Umbilical cord (tissue), 2 donors: ENCODE results near the gene RAB4B. TPM values are rescaled to one million over a fixed set of nuclear protein-coding genes. Genes with fewer than 3 reads are reported as not detected.
A peak's percentile ranks its signal among the peaks of the same experiment; 100 is the strongest.
"Not testable (repeated sequence)": the region's sequence is repeated elsewhere in the genome, so short reads cannot be mapped to it uniquely, and the experiment has no call there.

Experiments
- DNase-seq: peaks from one replicate; pipeline ENCODE4 v3.0.0-alpha.2; 2015; ENCODE audit warnings: low spot score
- total RNA-seq: library from RNA; depleted of rRNA; stranded (reverse); fragments of >200 nt; gene quantifications from one replicate; pipeline ENCODE4 v1.2.3, GENCODE V29; 2014; ENCODE audit warnings: low replicate concordance; ENCODE audit not compliant: insufficient read depth

RAB4B gene
- total RNA-seq, 1 donor from 2014 or later = 3.1 TPM

- DNase-seq = no peak
Measured at GRCh38 chr19:40780582-40780981, 2.5 kb downstream of the RAB4B start.

GRCh38 chr19:40781140-40781539 is 3.1 kb downstream of the RAB4B start:
- no peak for DNase-seq

GRCh38 chr19:40783711-40784110 is 5.7 kb downstream of the RAB4B start:
- no peak for DNase-seq

- DNase-seq = not testable (repeated sequence)
Measured at GRCh38 chr19:40784146-40784545, 6.1 kb downstream of the RAB4B start.

- DNase-seq = no peak
Measured at GRCh38 chr19:40785526-40785925, 7.5 kb downstream of the RAB4B start.

- DNase-seq = no peak
Measured at GRCh38 chr19:40786060-40787037, 8.3 kb downstream of the RAB4B start.

- DNase-seq = no peak
Measured at GRCh38 chr19:40791349-40791748, 13.3 kb downstream of the RAB4B start.

- no peak for DNase-seq
Measured at GRCh38 chr19:40791996-40792395, 13.9 kb downstream of the RAB4B start.

GRCh38 chr19:40797166-40797962 is 19.3 kb downstream of the RAB4B start:
- no peak for DNase-seq

GRCh38 chr19:40797963-40798682 is 20.1 kb downstream of the RAB4B start:
- DNase-seq = peak; percentile 74

GRCh38 chr19:40798683-40799557 is 20.9 kb downstream of the RAB4B start, which contains the start of gene EGLN2:
EGLN2 (plus strand) TSS chr19:40799191; CDS start chr19:40800573, 1,382 bp downstream.
- peak; percentile 100 for DNase-seq

GRCh38 chr19:40799558-40800338 is 21.7 kb downstream of the RAB4B start:
- peak; percentile 56 for DNase-seq

- DNase-seq = no peak
Measured at GRCh38 chr19:40800339-40800996, 22.4 kb downstream of the RAB4B start.

- no peak for DNase-seq
Measured at GRCh38 chr19:40800997-40801377, 22.9 kb downstream of the RAB4B start.

- no peak for DNase-seq
Measured at GRCh38 chr19:40801426-40802299, 23.6 kb downstream of the RAB4B start.

- no peak for DNase-seq
Measured at GRCh38 chr19:40802300-40803169, 24.5 kb downstream of the RAB4B start.

GRCh38 chr19:40803170-40803856 is 25.3 kb downstream of the RAB4B start:
- DNase-seq = no peak
